ENCODE measurements around the gene CHST8. TPM values are rescaled to one million over a fixed set of nuclear protein-coding genes. Genes with fewer than 3 reads are reported as not detected.

Gene CHST8
- total RNA-seq, 1 donor from 2014 or later, result not detected

GRCh38 chr19:33811736-33812387, 190.1 kb downstream of the CHST8 start:
- Histone ChIP-seq H3K4me3 (ENCODE audit: low read depth, low read length) (no peak overlapping the region), H3K27me3 (ENCODE audit: control insufficient read depth, insufficient read depth, low read length) (no peaks in the 10 kb centered on the region), H3K36me3 (ENCODE audit: control insufficient read depth, insufficient read depth, low read length) (no peaks in the 10 kb centered on the region)
- DNase-seq (ENCODE audit: low read depth), result no peak
- TF ChIP-seq, protein P1, sequence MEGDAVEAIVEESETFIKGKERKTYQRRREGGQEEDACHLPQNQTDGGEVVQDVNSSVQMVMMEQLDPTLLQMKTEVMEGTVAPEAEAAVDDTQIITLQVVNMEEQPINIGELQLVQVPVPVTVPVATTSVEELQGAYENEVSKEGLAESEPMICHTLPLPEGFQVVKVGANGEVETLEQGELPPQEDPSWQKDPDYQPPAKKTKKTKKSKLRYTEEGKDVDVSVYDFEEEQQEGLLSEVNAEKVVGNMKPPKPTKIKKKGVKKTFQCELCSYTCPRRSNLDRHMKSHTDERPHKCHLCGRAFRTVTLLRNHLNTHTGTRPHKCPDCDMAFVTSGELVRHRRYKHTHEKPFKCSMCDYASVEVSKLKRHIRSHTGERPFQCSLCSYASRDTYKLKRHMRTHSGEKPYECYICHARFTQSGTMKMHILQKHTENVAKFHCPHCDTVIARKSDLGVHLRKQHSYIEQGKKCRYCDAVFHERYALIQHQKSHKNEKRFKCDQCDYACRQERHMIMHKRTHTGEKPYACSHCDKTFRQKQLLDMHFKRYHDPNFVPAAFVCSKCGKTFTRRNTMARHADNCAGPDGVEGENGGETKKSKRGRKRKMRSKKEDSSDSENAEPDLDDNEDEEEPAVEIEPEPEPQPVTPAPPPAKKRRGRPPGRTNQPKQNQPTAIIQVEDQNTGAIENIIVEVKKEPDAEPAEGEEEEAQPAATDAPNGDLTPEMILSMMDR (IDR thresholded peaks at IDR 0.05; ENCODE audit: insufficient read depth, low read length, poor library complexity, severe bottlenecking), result no peak

DNA sequence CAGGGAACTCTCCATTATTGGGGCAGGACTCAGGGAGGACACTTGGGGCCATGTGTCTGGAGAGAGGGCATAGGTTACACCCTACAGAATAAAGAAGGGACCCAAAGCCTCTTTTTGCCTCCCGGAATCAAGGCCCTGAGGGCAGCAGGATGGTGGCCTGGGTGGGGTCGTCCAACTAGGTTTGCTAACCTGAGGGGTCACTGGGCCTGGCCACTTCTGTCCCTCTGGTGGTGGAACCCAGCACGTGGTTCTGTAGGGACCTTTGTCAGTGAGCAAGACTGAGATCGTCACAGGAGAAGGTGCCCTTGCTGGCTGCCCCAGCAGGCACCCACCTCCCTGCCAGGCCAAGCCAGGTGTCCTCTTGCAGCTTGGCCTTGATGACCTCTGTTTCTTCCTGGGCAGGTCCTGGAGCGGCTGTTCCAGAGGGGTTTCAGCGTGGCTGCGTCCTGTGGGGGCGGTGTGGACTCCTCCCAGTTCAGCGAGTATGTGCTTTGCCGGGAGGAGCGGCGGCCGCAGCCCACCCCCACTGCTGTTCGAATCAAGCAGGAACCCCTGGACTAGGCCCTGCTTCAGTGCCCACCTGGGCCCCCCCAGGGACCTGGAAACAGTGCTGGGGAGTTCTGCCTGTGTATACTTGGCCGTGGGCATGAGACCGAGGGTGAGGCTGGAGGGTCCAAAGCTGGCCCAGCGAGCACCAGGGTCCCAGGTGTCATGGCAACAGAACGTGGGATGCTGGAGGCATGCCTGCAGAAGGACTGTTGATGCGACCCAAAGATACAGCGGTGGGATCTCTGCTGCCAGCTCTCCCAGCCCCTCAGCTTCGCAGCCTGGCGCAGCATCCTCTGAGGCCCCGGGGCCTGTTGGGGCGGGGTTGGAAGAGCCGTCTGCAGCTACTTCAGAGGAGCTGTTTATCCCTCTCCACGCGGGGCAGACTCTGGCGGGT, 190.9 kb downstream of the CHST8 start:
- no peak overlapping the region for H3K4me3 ChIP-seq (ENCODE audit: low read depth, low read length)
- no peaks in the 10 kb centered on the region for H3K36me3 ChIP-seq (ENCODE audit: control insufficient read depth, insufficient read depth, low read length)
- no peak for DNase-seq (ENCODE audit: low read depth)
- H3K27me3 ChIP-seq (ENCODE audit: control insufficient read depth, insufficient read depth, low read length), result no peaks in the 10 kb centered on the region
- TF ChIP-seq, protein P1 (IDR thresholded peaks at IDR 0.05; ENCODE audit: insufficient read depth, low read length, poor library complexity, severe bottlenecking), result no peak

- no peaks in the 10 kb centered on the region for H3K27me3 ChIP-seq (ENCODE audit: control insufficient read depth, insufficient read depth, low read length)
- TF ChIP-seq, protein P1 (IDR thresholded peaks at IDR 0.05; ENCODE audit: insufficient read depth, low read length, poor library complexity, severe bottlenecking), result no peak
- no peaks in the 10 kb centered on the region for H3K36me3 ChIP-seq (ENCODE audit: control insufficient read depth, insufficient read depth, low read length)
These were observed 191.8 kb downstream of the CHST8 start for GRCh38 chr19:33813391-33814101.

DNA sequence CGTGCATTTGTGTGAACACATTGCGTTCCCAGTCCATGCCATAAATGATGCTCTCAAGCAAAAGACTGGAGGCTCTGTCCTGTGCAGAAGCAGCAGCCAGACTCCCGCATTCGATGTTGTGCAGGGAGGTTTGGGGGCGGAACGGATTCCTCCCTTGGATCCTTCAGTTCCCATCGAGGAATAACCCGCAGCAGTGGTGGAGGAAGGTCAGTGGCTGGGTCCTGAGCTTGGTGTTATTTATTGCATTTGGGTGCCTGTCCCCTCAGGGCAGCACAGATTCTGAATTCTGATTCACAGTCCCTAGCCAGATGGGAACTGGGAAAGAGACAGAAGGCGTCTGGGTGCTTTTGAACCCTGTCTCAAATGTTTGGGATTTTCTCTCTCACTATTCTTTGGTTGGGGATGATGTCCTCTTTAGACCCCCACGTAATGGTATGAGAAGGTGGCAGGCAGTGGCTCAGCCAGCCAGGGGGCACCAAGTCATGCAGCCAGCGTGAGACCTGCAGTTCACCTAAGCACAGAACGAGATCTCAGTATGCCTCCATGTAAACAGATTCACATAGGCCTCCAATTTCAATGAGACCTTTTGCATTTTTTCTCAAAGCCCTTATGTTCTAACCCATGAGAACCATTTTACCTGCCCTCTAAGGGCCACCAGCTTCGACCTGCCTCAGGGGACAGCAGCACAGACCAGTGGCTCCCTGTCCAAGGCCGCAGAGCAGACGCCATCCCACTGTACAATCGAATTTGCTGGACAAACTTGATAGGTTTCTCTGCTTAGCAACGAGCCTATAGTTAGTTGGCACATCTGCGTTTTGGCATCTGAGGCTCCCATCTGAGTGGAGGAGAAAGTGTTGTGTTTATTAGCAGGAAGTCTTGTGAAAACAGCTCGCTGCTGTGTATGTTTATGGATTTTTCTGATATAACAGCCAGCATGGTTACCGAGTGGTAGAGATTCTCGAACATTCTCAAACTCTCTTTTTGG, 192.7 kb downstream of the CHST8 start:
- TF ChIP-seq, protein P1 (IDR thresholded peaks at IDR 0.05; ENCODE audit: insufficient read depth, low read length, poor library complexity, severe bottlenecking), result no peak
- no peaks in the 10 kb centered on the region for H3K27me3 ChIP-seq (ENCODE audit: control insufficient read depth, insufficient read depth, low read length)
- no peak for DNase-seq (ENCODE audit: low read depth)
- no peak overlapping the region for H3K4me3 ChIP-seq (ENCODE audit: low read depth, low read length)
- no peaks in the 10 kb centered on the region for H3K36me3 ChIP-seq (ENCODE audit: control insufficient read depth, insufficient read depth, low read length)

More at GRCh38 chr19:33813391-33814101, 191.8 kb downstream of the CHST8 start:
- no peak overlapping the region for H3K4me3 ChIP-seq (ENCODE audit: low read depth, low read length)
- DNase-seq (ENCODE audit: low read depth), result no peak

All from kidney epithelial cell (primary cell).